SK-N-SH treated with all-trans-retinoic acid at 6 μM for 48 hours (cell line): ENCODE measurements around the gene SLC25A39.

ENCODE experiments used
- ATAC-seq: fragments of 200-7000 bp; cut with Tn5 transposase; 3 replicates; pipeline ENCODE4 v1.9.1; 2020; ENCODE audit warnings: mild to moderate bottlenecking, moderate library complexity
- ARNTL ChIP-seq: fragments of 450-650 bp; formaldehyde crosslinking; IDR thresholded peaks from 2 replicates; pipeline ENCODE4 v1.5.0; 2020; ENCODE audit warnings: low read depth, mild to moderate bottlenecking, moderate library complexity, borderline replicate concordance
- BACH2 ChIP-seq: fragments of 250-450 bp; sonication (Bioruptor Pico); IDR thresholded peaks from 2 replicates; pipeline ENCODE4 v1.9.0; 2021; ENCODE audit warnings: mild to moderate bottlenecking, borderline replicate concordance
- ESRRG ChIP-seq: fragments of 250-450 bp; sonication (Bioruptor Pico); IDR thresholded peaks from 2 replicates; pipeline ENCODE4 v1.6.1; 2021; ENCODE audit warnings: mild to moderate bottlenecking
- GLIS3 ChIP-seq: fragments of 250-450 bp; sonication (Bioruptor Pico); IDR thresholded peaks from 2 replicates; pipeline ENCODE4 v1.5.0; 2020; ENCODE audit warnings: mild to moderate bottlenecking, moderate library complexity
- OSR1 ChIP-seq: fragments of 250-450 bp; sonication (Bioruptor Pico); IDR thresholded peaks from 2 replicates; pipeline ENCODE4 v1.8.0; 2022; ENCODE audit warnings: moderate library complexity, mild to moderate bottlenecking, inconsistent platforms
- PPARA ChIP-seq: fragments of 250-450 bp; sonication (Bioruptor Pico); IDR thresholded peaks from 2 replicates; pipeline ENCODE4 v1.5.0; 2020; ENCODE audit warnings: mild to moderate bottlenecking, borderline replicate concordance
- SNAI2 ChIP-seq: fragments of 250-450 bp; sonication (Bioruptor Pico); IDR thresholded peaks from 2 replicates; pipeline ENCODE4 v1.5.0; 2020; ENCODE audit warnings: mild to moderate bottlenecking, moderate library complexity
- TCF4 ChIP-seq: fragments of 250-450 bp; sonication (Bioruptor Pico); IDR thresholded peaks from 2 replicates; pipeline ENCODE4 v1.8.0; 2021; ENCODE audit warnings: mild to moderate bottlenecking, moderate library complexity, borderline replicate concordance
- ZC3H10 ChIP-seq: fragments of 250-450 bp; sonication (Bioruptor Pico); IDR thresholded peaks from 2 replicates; pipeline ENCODE4 v1.5.1; 2021; ENCODE audit warnings: mild to moderate bottlenecking, moderate library complexity
- ZFP3 ChIP-seq: fragments of 250-450 bp; sonication (Bioruptor Pico); IDR thresholded peaks from 2 replicates; pipeline ENCODE4 v1.5.0; 2020; ENCODE audit warnings: mild to moderate bottlenecking, moderate library complexity
- ZNF565 ChIP-seq: fragments of 450-650 bp; formaldehyde crosslinking; conservative IDR thresholded peaks from 2 replicates; pipeline ENCODE4 v1.5.0; 2020; ENCODE audit warnings: low read depth, mild to moderate bottlenecking, moderate library complexity
- ZNF70 ChIP-seq: fragments of 450-650 bp; formaldehyde crosslinking; IDR thresholded peaks from 2 replicates; pipeline ENCODE4 v1.5.0; 2020; ENCODE audit warnings: mild to moderate bottlenecking, moderate library complexity
- ZNF8 ChIP-seq: fragments of 450-650 bp; formaldehyde crosslinking; IDR thresholded peaks from 2 replicates; pipeline ENCODE4 v1.5.0; 2020; ENCODE audit warnings: mild to moderate bottlenecking, moderate library complexity
- TF ChIP-seq, protein P1 (sequence below): fragments of 250-450 bp; sonication (Bioruptor Pico); IDR thresholded peaks from 2 replicates; pipeline ENCODE4 v1.5.1; 2021; ENCODE audit warnings: mild to moderate bottlenecking, moderate library complexity
- TF ChIP-seq, protein P2 (sequence below): fragments of 250-450 bp; sonication (Bioruptor Pico); IDR thresholded peaks from 2 replicates; pipeline ENCODE4 v1.8.0; 2021; ENCODE audit warnings: low read depth, mild to moderate bottlenecking, moderate library complexity, borderline replicate concordance
- TF ChIP-seq, protein P3 (sequence below): fragments of 250-450 bp; sonication (Bioruptor Pico); IDR thresholded peaks from 2 replicates; pipeline ENCODE4 v1.8.0; 2020; ENCODE audit warnings: mild to moderate bottlenecking, moderate library complexity, borderline replicate concordance
- TF ChIP-seq, protein P4 (sequence below): fragments of 250-450 bp; sonication (Bioruptor Pico); IDR thresholded peaks from 2 replicates; pipeline ENCODE4 v1.5.1; 2020; ENCODE audit warnings: low read depth, mild to moderate bottlenecking, moderate library complexity

The SLC25A39 gene

DNA sequence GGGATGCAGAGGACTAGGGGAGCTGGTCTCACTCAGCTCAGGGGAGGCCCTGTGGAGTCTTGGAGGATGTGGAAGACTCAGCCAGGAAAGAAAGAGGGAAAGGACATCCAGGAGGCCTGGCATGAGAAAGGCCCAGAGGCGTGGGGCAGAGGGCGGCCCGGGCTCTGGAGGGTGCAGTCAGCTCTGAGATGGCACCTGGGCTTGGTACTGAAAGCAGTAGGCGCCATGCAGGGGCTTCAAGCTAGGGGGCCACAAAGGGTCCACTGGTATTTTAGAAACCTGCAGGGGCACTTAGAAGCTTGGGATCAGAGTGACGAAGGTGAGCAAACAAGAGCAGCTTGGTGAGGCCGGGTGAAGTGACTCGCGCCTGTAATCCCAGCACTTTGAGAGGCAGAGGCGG is 33.4 kb upstream of the SLC25A39 start:
- TF ChIP-seq GLIS3 (CRISPR knock-in tag) (no peak), OSR1 (CRISPR knock-in tag) (no peak), ESRRG (CRISPR knock-in tag) (no peak), ZNF70 (CRISPR knock-in tag) (no peak)
- TF ChIP-seq, protein P1, sequence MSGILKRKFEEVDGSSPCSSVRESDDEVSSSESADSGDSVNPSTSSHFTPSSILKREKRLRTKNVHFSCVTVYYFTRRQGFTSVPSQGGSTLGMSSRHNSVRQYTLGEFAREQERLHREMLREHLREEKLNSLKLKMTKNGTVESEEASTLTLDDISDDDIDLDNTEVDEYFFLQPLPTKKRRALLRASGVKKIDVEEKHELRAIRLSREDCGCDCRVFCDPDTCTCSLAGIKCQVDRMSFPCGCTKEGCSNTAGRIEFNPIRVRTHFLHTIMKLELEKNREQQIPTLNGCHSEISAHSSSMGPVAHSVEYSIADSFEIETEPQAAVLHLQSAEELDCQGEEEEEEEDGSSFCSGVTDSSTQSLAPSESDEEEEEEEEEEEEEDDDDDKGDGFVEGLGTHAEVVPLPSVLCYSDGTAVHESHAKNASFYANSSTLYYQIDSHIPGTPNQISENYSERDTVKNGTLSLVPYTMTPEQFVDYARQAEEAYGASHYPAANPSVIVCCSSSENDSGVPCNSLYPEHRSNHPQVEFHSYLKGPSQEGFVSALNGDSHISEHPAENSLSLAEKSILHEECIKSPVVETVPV (CRISPR knock-in tag) = no peak
- ATAC-seq = no peak

DNA sequence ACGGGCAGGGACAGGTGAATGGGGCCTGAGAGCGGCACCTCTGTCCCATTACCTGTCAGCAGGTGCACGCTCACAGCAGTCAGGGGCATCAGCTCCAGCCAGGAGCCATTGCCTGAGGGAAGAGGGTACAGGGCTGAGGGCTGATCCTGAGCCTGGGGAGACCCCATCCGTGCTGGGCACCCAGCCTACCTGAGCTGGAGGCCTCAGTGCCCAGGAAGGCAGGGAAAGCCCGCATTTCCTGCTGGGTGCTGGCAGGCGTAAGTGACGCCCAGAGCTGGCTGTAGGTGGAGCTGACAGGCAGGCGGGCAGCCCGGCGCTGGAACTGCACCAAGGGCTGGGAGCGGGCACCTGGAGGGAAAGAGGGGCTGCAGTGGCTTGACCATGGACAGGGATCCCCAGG is 31.6 kb upstream of the SLC25A39 start:
- ATAC-seq = no peak
- TF ChIP-seq, protein P2, sequence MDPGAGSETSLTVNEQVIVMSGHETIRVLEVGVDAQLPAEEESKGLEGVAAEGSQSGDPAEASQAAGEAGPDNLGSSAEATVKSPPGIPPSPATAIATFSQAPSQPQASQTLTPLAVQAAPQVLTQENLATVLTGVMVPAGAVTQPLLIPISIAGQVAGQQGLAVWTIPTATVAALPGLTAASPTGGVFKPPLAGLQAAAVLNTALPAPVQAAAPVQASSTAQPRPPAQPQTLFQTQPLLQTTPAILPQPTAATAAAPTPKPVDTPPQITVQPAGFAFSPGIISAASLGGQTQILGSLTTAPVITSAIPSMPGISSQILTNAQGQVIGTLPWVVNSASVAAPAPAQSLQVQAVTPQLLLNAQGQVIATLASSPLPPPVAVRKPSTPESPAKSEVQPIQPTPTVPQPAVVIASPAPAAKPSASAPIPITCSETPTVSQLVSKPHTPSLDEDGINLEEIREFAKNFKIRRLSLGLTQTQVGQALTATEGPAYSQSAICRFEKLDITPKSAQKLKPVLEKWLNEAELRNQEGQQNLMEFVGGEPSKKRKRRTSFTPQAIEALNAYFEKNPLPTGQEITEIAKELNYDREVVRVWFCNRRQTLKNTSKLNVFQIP (CRISPR knock-in tag) = no peak
- TF ChIP-seq ZNF565 (CRISPR knock-in tag) = no peak
- TF ChIP-seq PPARA (CRISPR knock-in tag) = no peak

DNA sequence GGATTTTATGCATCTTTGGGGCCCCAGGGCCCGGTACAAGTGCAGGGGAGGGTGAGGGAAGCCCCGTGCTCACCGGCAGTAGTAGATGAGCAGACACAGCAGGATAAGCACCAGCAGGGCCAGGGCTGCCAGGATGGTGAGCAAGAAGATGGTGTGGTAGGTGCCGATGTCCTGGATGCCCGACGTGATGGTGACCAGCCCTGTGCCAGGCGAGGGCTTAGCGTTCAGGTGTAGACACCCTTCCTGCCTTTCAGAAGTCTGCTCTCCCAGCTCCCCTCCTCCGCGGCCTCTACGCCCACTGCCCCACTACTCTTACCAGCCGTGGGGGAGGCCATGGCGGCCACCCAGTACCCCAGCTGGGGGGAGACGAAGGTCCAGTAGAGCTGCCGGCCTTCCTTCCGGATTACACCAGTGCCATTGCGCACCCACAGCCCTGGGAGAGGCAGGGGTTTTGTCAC is 31.0 kb upstream of the SLC25A39 start:
- no peak for TF ChIP-seq GLIS3 (CRISPR knock-in tag)
- TF ChIP-seq, protein P3, sequence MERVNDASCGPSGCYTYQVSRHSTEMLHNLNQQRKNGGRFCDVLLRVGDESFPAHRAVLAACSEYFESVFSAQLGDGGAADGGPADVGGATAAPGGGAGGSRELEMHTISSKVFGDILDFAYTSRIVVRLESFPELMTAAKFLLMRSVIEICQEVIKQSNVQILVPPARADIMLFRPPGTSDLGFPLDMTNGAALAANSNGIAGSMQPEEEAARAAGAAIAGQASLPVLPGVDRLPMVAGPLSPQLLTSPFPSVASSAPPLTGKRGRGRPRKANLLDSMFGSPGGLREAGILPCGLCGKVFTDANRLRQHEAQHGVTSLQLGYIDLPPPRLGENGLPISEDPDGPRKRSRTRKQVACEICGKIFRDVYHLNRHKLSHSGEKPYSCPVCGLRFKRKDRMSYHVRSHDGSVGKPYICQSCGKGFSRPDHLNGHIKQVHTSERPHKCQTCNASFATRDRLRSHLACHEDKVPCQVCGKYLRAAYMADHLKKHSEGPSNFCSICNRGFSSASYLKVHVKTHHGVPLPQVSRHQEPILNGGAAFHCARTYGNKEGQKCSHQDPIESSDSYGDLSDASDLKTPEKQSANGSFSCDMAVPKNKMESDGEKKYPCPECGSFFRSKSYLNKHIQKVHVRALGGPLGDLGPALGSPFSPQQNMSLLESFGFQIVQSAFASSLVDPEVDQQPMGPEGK (CRISPR knock-in tag) = no peak
- TF ChIP-seq BACH2 (CRISPR knock-in tag) = no peak
- no peak for TF ChIP-seq ZC3H10 (CRISPR knock-in tag)
- ATAC-seq = no peak

DNA sequence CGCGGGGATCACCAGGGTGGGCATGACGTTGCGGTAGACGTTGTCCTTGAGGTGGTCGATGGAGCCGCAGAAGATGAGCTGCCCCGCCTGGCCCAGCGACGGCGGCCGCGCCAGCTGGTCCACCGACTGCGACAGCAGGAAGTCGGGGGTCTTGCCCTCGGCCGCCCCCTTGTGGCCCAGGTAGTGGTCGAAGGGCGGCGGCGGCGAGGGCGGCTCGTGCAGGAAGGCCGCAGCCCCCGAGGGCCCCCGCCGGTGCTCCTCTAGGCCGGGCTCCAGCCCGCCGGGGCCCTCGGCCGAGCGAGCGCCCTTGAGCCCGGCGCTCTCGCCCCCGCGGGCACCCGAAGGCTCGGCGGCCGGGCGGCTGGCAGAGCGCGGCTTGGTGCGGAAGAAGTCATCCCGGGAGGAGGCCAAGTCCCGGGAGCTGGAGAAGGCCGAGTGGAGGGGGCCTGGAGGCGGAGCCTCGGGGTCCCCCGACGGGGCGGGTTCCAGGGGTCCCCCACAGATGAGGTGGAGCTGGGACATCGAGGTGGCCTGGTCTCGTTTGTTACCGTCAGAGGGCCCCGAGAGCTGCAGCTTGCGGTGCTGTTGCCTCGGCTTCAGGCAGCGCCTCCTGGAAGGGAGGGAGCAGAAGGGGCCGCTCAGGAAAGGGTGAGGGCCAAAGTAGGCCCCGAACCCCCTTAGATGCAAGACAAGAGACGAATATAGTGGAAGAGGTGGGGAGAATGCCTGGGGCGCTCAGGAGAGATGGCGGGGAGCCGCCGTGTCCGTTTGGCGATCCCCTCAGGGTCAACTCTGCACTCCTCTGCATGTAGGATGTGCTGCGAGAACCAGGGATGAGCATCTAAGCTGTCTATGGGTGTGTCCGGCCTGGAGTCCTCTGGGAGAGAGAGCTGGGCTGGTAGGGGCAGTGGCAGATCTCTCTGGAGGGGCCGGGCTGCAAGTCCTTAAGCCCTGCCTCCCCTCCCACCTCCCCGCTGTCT is 30.2 kb upstream of the SLC25A39 start:
- no peak for ATAC-seq
- TF ChIP-seq BACH2 (CRISPR knock-in tag) (no peak), ZNF8 (CRISPR knock-in tag) (no peak), TCF4 (CRISPR knock-in tag) (no peak), ARNTL (CRISPR knock-in tag) (no peak), GLIS3 (CRISPR knock-in tag) (no peak), SNAI2 (CRISPR knock-in tag) (no peak), ZFP3 (CRISPR knock-in tag) (no peak), OSR1 (CRISPR knock-in tag) (no peak), ZNF70 (CRISPR knock-in tag) (no peak), ZC3H10 (CRISPR knock-in tag) (no peak)
- TF ChIP-seq, protein P1 (CRISPR knock-in tag) = no peak
- TF ChIP-seq, protein P4, sequence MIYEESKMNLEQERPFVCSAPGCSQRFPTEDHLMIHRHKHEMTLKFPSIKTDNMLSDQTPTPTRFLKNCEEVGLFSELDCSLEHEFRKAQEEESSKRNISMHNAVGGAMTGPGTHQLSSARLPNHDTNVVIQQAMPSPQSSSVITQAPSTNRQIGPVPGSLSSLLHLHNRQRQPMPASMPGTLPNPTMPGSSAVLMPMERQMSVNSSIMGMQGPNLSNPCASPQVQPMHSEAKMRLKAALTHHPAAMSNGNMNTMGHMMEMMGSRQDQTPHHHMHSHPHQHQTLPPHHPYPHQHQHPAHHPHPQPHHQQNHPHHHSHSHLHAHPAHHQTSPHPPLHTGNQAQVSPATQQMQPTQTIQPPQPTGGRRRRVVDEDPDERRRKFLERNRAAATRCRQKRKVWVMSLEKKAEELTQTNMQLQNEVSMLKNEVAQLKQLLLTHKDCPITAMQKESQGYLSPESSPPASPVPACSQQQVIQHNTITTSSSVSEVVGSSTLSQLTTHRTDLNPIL = no peak
